Measurements from ENCODE around the gene KIAA1217.

GRCh38 chr10:24456322-24456721 lies 247.4 kb downstream of the KIAA1217 start:
- no peak for TF ChIP-seq SIRT6 (IDR thresholded peaks at IDR 0.05; ENCODE audit: low read length)
- no peak for TF ChIP-seq MAFK (IDR thresholded peaks at IDR 0.05; ENCODE audit: low read depth, low read length)
- no peak for TF ChIP-seq CTCF (IDR thresholded peaks at IDR 0.05; ENCODE audit: control extremely low read depth in 1 of 3, insufficient read depth in 1 of 3, low read depth in 1 of 3, low read length in 3 of 3)
- no peak for TF ChIP-seq CEBPB (IDR thresholded peaks at IDR 0.05; ENCODE audit: low read depth, low read length)
- no peak for TF ChIP-seq EZH2 (IDR thresholded peaks at IDR 0.05; ENCODE audit: low read depth, low read length, severe bottlenecking)
- no peak for TF ChIP-seq POLR2A (IDR thresholded peaks at IDR 0.05; ENCODE audit: control extremely low read depth in 1 of 2, low read depth in 2 of 2, low read length in 2 of 2)
- no peak for TF ChIP-seq RAD21 (IDR thresholded peaks at IDR 0.05 in 1 of 2, conservative IDR thresholded peaks at IDR 0.05 in 1 of 2; ENCODE audit: low read depth in 2 of 2, low read length in 2 of 2)

All from H1 (cell line).